Activated gamma-delta T cell treated with anti-CD3 and anti-CD28 coated beads, Interleukin-2, amount 50 U/mL, for 16 hours (primary cell): ENCODE measurements around the gene KNSTRN.

ENCODE experiments used
- DNase-seq: peaks from one replicate; pipeline ENCODE4 v3.0.0-alpha.2; 2020; ENCODE audit warnings: low read depth

Gene KNSTRN

GRCh38 chr15:40366457-40367370, 15.8 kb upstream of the KNSTRN start:
- no peak for DNase-seq

GRCh38 chr15:40367371-40367685, 15.2 kb upstream of the KNSTRN start:
- DNase-seq = no peak

DNA sequence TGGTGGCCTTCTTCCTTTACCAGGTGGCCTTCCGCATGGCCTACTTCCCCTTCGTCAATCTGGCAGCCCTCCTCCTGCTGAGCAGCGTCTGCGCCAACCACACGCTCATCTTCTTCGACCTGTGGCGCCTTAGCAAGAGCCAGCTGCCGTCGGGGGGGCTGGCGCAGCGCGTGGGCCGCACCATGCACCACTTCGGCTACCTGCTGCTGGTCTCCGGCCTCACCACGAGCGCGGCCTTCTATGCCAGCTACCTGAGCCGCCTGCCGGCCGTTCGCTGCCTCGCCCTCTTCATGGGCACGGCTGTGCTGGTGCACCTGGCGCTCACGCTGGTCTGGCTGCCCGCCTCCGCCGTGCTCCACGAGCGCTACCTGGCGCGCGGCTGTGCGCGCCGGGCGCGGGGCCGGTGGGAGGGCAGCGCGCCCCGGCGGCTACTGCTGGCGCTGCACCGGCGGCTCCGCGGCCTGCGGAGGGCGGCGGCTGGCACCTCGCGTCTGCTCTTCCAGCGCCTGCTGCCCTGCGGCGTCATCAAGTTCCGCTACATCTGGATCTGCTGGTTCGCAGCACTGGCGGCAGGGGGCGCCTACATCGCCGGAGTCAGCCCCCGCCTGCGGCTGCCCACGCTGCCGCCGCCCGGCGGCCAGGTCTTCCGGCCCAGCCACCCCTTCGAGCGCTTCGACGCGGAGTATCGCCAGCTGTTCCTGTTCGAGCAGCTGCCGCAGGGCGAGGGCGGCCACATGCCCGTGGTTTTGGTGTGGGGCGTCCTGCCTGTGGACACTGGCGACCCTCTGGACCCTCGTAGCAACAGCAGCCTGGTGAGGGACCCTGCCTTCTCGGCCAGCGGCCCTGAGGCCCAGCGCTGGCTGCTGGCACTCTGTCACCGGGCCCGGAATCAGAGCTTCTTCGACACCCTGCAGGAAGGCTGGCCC, 14.6 kb upstream of the KNSTRN start:
- peak; percentile 76 for DNase-seq

DNA sequence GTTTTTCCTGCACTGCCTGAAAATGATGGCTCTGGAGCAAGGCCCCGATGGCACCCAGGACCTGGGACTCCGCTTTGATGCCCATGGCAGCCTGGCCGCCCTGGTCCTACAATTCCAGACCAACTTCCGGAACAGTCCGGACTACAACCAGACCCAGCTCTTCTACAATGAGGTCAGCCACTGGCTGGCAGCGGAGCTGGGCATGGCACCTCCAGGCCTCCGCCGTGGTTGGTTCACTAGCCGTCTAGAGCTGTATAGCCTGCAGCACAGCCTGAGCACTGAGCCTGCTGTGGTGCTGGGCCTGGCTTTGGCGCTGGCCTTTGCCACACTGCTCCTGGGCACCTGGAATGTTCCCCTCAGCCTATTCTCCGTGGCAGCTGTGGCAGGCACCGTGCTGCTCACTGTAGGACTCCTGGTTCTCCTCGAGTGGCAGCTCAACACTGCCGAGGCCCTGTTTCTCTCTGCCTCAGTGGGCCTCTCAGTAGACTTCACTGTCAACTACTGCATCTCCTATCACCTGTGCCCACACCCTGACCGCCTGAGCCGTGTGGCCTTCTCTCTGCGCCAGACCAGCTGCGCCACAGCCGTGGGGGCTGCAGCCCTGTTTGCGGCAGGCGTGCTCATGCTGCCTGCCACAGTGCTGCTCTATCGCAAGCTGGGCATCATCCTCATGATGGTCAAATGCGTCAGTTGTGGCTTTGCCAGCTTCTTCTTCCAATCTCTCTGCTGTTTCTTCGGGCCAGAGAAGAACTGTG, 13.6 kb upstream of the KNSTRN start:
- DNase-seq = no peak

DNA sequence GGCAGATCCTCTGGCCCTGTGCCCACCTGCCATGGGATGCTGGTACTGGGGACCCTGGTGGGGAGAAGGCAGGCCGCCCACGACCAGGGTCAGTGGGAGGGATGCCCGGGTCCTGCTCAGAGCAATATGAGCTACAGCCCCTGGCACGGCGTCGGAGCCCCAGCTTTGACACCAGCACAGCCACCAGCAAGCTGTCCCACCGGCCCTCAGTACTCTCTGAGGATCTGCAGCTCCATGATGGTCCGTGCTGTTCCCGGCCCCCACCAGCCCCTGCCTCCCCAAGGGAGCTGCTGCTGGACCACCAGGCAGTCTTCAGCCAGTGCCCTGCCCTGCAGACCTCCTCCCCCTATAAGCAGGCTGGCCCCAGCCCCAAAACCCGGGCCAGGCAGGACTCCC, 13.0 kb upstream of the KNSTRN start:
- DNase-seq = no peak

GRCh38 chr15:40369971-40370370, 12.6 kb upstream of the KNSTRN start:
- DNase-seq = no peak

GRCh38 chr15:40372981-40373380, 9.5 kb upstream of the KNSTRN start:
- DNase-seq = no peak

- DNase-seq = no peak
Observed at GRCh38 chr15:40377606-40378005, 4.9 kb upstream of the KNSTRN start.

DNA sequence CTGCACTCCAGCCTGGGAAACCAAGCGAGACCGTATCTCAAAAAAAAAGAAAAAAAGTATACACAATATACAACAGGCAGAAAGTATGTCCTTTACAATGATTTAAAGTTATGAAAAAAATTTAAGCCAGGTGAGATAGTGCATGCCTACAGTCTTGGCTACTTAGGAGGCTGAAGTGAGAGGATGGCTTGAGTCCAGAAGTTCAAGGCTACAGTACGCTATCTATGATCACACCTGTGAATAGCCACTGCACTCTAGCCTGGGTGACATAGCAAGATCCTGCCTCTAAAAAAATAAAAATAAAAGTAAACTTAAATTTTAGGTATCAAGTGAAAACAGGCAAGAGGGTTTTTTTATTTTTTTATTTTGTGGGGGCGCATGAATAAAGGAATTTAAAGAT, 3.1 kb upstream of the KNSTRN start:
- DNase-seq = no peak

- no peak for DNase-seq
Observed at GRCh38 chr15:40379853-40380252, 2.7 kb upstream of the KNSTRN start.

GRCh38 chr15:40380636-40381035, 1.9 kb upstream of the KNSTRN start:
- DNase-seq = no peak

GRCh38 chr15:40381818-40382529, 547 bp upstream of the KNSTRN start:
- DNase-seq = no peak

DNA sequence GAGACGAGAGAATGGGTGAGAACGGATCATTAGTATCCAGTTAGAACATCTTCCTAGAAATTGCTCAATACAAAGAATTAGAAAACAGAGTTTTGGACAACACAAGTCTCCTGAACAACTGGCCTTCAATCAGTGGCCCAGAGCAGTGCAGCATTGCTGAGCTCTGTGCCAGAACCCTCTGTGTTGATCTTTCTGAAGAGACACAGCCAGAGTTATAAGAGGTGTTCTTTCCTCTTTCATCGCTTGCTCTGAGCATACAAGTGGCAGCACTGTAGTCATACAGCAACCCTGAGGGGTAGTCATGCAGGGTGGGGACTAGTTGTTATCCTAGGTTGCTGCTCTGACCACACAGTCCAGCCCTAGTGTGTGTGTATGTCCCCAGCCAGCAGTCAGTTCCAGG, 4.0 kb downstream of the KNSTRN start:
- DNase-seq = no peak

DNA sequence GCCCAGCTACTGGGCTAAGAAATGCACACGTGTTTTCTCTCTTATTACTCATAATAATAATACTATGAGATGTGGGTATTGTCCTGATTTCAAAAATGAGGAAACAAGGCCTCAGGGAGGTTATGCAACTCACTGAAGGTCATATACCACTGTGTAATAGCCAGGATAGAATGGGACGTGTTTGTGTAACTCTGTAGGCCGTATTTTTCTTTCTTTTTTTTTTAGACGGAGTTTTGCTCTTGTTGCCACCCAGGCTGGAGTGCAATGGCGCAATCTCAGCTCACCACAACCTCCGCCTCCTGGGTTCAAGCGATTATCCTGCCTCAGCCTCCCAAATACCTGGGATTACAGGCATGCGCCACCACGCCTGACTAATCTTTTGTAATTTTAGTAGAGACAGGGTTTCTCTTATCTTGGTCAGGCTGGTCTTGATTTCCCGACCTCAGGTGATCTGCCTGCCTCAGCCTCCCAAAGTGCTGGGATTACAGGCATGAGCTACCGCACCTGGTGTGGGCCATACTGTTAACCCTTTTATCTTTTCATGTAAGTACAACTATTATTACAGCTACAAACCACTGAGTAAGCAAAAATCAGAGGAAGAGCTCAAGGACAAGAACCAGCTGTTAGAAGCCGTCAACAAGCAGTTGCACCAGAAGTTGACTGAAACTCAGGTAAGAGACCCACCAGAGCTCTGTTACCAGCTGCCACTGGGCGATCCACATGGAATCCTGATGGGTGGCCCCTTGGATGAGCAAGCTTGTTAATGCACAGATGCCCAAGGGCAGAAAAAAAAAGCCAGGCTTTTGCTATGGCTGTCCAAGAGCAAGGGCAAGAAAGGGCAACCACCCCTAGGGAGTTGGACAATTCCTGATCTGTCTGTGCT, 6.7 kb downstream of the KNSTRN start:
- DNase-seq = no peak

- no peak for DNase-seq
Observed at GRCh38 chr15:40389824-40390595, 7.5 kb downstream of the KNSTRN start.

- DNase-seq = no peak
Observed at GRCh38 chr15:40392986-40393948, 10.7 kb downstream of the KNSTRN start.

GRCh38 chr15:40397688-40398412, 15.3 kb downstream of the KNSTRN start:
- DNase-seq = no peak

DNA sequence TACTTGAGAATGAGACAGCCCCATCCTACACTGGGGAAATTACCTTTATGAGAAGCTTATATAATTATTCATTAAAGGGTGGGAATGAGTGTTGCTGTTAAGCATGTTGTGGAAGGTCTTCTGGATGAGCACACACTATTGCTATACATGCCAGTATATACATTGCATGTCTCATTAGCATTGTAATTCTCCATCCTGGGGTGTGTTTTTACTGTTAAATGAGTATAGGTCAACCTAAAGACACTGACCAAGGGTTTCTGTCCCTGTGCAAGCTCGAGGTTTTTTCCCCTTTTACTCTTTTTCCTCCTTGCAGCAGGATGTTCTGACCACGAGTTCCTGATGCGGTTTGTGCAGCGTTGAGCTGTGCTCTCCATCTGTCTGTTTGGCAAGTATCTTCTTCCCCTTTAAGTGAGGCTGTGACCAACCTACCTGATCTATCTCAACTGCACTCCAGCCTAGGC, 15.9 kb downstream of the KNSTRN start:
- DNase-seq = no peak
